ENCODE measurements around the gene ARNT2.

The ARNT2 gene

DNA sequence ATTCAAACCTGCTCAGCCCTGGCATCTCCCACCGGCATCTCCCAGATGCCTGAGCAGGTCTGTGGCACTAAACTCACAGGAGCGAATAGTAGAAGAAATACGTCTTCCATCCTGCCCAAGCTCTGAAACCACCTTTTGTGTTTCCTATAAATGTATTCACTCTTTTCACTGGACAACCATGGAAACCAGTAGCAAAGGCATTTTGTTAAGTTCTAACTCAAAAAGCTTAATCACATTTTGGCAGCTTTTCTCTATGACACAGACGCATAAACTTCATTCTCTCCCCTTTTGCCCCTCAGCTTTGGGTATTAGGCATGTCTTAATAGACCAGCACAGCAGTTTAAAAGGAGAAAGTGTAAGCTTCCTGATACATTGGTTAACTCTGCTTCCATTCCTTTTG is 24.5 kb upstream of the ARNT2 start:
- ChIA-PET POLR2A (no interaction called here), CTCF (interaction anchor here (1.0 kb wide), 1 partner anchor 8 kb away, joined by 3 read pairs; no protein-coding TSS in a partner anchor)
- DNase-seq (ENCODE audit: extremely low spot score): no peak
- TF ChIP-seq CTCF (IDR thresholded peaks at IDR 0.05; ENCODE audit: control extremely low read depth, extremely low read depth, low read depth, missing control alignments): no peak

GRCh38 chr15:80380154-80380553 is 24.0 kb upstream of the ARNT2 start:
- ChIA-PET POLR2A (no interaction called here), CTCF (interaction anchor here (1.0 kb wide), 1 partner anchor 8 kb away, joined by 3 read pairs; no protein-coding TSS in a partner anchor)
- no peak for DNase-seq (ENCODE audit: extremely low spot score)
- TF ChIP-seq CTCF (IDR thresholded peaks at IDR 0.05; ENCODE audit: control extremely low read depth, extremely low read depth, low read depth, missing control alignments): no peak

DNA sequence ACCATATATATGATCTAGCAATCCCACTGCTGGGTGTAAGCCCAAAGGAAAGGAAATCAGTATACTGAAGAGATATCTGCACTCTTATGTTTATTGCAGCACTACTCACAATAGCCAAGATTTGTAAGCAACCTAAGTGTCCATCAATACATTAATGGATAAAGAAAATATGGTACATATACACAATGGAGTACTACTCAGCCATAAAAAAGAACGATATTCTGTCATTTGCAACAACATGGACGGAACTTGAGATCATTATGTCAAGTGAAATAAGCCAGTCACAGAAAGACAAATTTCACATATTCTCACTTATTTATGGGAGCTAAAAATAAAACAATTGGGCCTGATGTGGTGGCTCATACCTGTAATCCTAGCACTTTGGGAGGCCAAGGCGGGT is 21.9 kb upstream of the ARNT2 start:
- DNase-seq (ENCODE audit: extremely low spot score): no peak
- ChIA-PET CTCF (no interaction called here), POLR2A (no interaction called here)
- TF ChIP-seq CTCF (IDR thresholded peaks at IDR 0.05; ENCODE audit: control extremely low read depth, extremely low read depth, low read depth, missing control alignments): no peak

- CTCF ChIA-PET: interaction anchor here (1.6 kb wide), 1 partner anchor 392 kb away, joined by 3 read pairs; no protein-coding TSS in a partner anchor
- no peak for TF ChIP-seq CTCF (IDR thresholded peaks at IDR 0.05; ENCODE audit: control extremely low read depth, extremely low read depth, low read depth, missing control alignments)
- POLR2A ChIA-PET: no interaction called here
- DNase-seq (ENCODE audit: extremely low spot score): no peak
Measured at GRCh38 chr15:80384432-80384831, 19.8 kb upstream of the ARNT2 start.

- ChIA-PET POLR2A (no interaction called here), CTCF (interaction anchor here (1.6 kb wide), 1 partner anchor 390 kb away, joined by 3 read pairs; no protein-coding TSS in a partner anchor)
- TF ChIP-seq CTCF (IDR thresholded peaks at IDR 0.05; ENCODE audit: control extremely low read depth, extremely low read depth, low read depth, missing control alignments): no peak
- no peak for DNase-seq (ENCODE audit: extremely low spot score)
Measured at GRCh38 chr15:80386151-80386550, 18.0 kb upstream of the ARNT2 start.

GRCh38 chr15:80388326-80388725 is 15.9 kb upstream of the ARNT2 start:
- ChIA-PET CTCF (interaction anchor here (1.2 to 2.6 kb wide), 3 partner anchors 9 to 17 kb away, joined by 3 to 7 read pairs (median 3); no protein-coding TSS in a partner anchor), POLR2A (no interaction called here)
- TF ChIP-seq CTCF (IDR thresholded peaks at IDR 0.05; ENCODE audit: control extremely low read depth, extremely low read depth, low read depth, missing control alignments): no peak
- DNase-seq (ENCODE audit: extremely low spot score): no peak
